ENCODE data around the gene RIMS1.

DNA sequence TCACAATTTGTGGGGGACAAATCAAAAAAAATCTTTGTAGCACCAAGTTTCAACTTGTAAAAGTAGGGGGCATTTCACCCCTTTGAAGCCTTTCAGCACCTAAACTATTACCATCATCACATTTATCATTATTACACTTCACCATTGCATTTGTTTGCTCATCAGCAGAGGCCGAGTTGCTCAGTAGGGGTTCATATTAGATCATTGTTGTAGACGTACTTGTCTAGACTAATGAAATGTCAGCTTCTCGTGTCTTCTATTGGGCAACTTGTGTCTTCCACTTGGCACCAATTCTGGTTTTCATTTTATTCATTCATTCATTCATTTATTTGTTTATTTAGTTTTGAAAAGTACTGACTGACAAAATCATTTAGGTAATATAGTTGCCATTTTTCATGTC is 397.2 kb downstream of the RIMS1 start:
- no peak for TF ChIP-seq EZH2 (IDR thresholded peaks at IDR 0.05; ENCODE audit: insufficient read depth, low read length)
- TF ChIP-seq, protein P1, sequence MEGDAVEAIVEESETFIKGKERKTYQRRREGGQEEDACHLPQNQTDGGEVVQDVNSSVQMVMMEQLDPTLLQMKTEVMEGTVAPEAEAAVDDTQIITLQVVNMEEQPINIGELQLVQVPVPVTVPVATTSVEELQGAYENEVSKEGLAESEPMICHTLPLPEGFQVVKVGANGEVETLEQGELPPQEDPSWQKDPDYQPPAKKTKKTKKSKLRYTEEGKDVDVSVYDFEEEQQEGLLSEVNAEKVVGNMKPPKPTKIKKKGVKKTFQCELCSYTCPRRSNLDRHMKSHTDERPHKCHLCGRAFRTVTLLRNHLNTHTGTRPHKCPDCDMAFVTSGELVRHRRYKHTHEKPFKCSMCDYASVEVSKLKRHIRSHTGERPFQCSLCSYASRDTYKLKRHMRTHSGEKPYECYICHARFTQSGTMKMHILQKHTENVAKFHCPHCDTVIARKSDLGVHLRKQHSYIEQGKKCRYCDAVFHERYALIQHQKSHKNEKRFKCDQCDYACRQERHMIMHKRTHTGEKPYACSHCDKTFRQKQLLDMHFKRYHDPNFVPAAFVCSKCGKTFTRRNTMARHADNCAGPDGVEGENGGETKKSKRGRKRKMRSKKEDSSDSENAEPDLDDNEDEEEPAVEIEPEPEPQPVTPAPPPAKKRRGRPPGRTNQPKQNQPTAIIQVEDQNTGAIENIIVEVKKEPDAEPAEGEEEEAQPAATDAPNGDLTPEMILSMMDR (IDR thresholded peaks at IDR 0.05; ENCODE audit: insufficient read depth, low read depth, low read length): no peak

Data from astrocyte (in vitro differentiated cells and primary cell).